ENCODE measurements around the gene PSMB5.
"Not testable (repeated sequence)": the region's sequence is repeated elsewhere in the genome, so short reads cannot be mapped to it uniquely, and the experiment has no call there.

PSMB5 gene

GRCh38 chr14:23043145-23043544 lies 8.4 kb upstream of the PSMB5 start:
- no peak for DNase-seq

GRCh38 chr14:23042162-23042965 lies 7.7 kb upstream of the PSMB5 start, which contains the start of gene PSMB11:
PSMB11 (plus strand) TSS chr14:23042212; CDS start chr14:23042226, 14 bp downstream.
- no peak for DNase-seq

- no peak for DNase-seq
Measured at GRCh38 chr14:23041729-23042128, 7.0 kb upstream of the PSMB5 start.

- DNase-seq: no peak
Measured at GRCh38 chr14:23040100-23040499, 5.4 kb upstream of the PSMB5 start.

GRCh38 chr14:23035303-23036144 lies 824 bp upstream of the PSMB5 start:
- no peak for DNase-seq

GRCh38 chr14:23033801-23034497 lies 751 bp downstream of the PSMB5 start:
- peak; percentile 16 to 24 for DNase-seq

- DNase-seq: no peak
Measured at GRCh38 chr14:23033251-23033727, 1.4 kb downstream of the PSMB5 start.

- no peak for DNase-seq
Measured at GRCh38 chr14:23030936-23031335, 3.8 kb downstream of the PSMB5 start.

- DNase-seq: peak; percentile 18 to 30
Measured at GRCh38 chr14:23028799-23029198, 5.9 kb downstream of the PSMB5 start.

- DNase-seq: no peak
Measured at GRCh38 chr14:23025151-23025814, 9.4 kb downstream of the PSMB5 start.

GRCh38 chr14:23024612-23025075 lies 10.1 kb downstream of the PSMB5 start:
- no peak for DNase-seq

- no peak for DNase-seq
Measured at GRCh38 chr14:23023795-23024152, 10.9 kb downstream of the PSMB5 start.

GRCh38 chr14:23023022-23023794 lies 11.5 kb downstream of the PSMB5 start:
- no peak for DNase-seq

- DNase-seq: no peak
Measured at GRCh38 chr14:23021889-23022442, 12.7 kb downstream of the PSMB5 start.

- DNase-seq: no peak
Measured at GRCh38 chr14:23021434-23021833, 13.3 kb downstream of the PSMB5 start.

- DNase-seq: no peak
Measured at GRCh38 chr14:23020143-23021128, 14.3 kb downstream of the PSMB5 start.

- DNase-seq: no peak
Measured at GRCh38 chr14:23018107-23018506, 16.6 kb downstream of the PSMB5 start.

GRCh38 chr14:23017091-23017490 lies 17.6 kb downstream of the PSMB5 start:
- no peak for DNase-seq

GRCh38 chr14:23015618-23016017 lies 19.1 kb downstream of the PSMB5 start:
- DNase-seq: no peak

- not testable (repeated sequence) for DNase-seq
Measured at GRCh38 chr14:23013749-23014054, 21.0 kb downstream of the PSMB5 start.
